Measurements from ENCODE around the gene DPP9. TPM values are rescaled to one million over a fixed set of nuclear protein-coding genes. Genes with fewer than 3 reads are reported as not detected.
A peak's percentile ranks its signal among the peaks of the same experiment; 100 is the strongest.

DPP9 gene
- total and polyA plus RNA-seq, 5 donors from 2014 or later = 14.3 to 93.3 (median 17.7) TPM

DNA sequence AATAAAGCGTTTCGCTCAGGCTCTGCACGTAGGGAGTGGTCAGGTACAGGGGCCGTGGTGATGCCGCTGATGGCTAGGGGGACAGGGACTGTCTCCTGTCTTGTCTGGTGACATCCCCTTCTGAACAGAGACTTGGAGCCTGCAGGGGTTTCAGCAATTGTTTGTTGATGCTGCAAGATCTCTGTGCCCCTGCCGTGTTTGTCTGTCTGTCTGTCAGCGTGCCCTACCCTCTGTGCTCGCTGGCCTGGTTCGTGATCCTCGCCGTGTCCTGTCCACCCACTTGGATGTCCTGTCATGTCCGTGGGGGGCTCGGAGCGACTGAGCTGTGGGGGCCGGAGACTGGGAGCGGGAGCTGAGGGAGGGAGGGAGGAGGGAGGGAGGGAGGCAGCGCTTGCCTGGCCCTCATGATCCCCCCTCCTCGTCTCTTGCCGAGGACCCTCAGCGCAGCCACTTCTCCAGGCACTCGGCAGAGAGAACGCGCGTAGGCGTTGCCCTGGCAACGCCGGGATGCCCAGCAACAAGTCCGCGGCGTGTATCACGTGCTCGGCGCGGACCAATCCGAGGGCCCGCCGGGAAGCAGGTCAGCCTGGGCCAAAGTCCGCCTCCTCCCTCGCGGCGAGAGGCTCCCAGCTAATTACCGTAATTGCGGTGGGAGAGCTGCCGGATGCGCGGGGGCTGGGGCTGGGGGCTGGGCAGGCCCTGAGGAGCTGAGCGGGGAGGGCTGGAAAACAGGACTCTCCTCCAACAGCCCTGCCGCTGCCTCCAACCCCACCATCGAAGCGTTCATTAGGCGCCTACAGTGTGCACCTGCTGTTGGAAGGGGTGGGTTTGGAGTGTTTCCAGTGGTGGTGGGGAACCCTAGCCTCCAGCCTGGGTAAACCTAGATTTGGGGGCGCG is 36.0 kb upstream of the DPP9 start:
- peak overlapping the region in 3 of 4 donors; percentile 15 to 63 (median 60) for H3K4me3 Mint-ChIP-seq
- H3K27me3 Mint-ChIP-seq = peaks cover 32% of the 10 kb centered on the region

DNA sequence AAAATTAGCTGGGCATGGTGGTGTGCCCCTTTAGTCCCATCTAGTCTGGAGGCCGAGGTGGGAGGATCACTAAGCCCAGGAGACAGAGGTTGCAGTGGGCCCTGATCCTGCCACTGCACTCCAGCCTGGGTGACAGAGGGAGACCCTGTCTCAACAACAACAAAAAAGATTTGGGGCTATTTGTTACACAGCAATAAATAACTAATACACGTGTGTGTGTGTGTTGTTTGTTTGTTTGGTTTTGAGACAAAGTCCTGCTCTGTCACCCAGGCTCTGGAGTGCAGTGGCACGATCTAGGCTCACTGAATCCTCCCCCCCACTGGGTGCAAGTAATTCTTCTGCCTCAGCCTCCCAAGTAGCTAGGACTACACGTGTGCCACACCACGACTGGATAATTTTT is 35.0 kb upstream of the DPP9 start:
- no peaks in the 10 kb centered on the region for H3K9me3 ChIP-seq (ENCODE audit: control insufficient read depth in 2 of 2, low read length in 2 of 2)
- no peak for DNase-seq
- H3K4me1 ChIP-seq (ENCODE audit: control insufficient read depth, insufficient read depth, low read length, poor library complexity, severe bottlenecking) = peaks cover 13% of the 10 kb centered on the region
- no peak for ATAC-seq (ENCODE audit: low read depth in 2 of 2)
- no peaks in the 10 kb centered on the region for H3K36me3 Mint-ChIP-seq
- H3K27ac Mint-ChIP-seq = no peak overlapping the region
- H3K4me3 ChIP-seq (ENCODE audit: low read depth, low read length) = no peak overlapping the region
- peaks cover 3% of the 10 kb centered on the region for H3K27me3 ChIP-seq (ENCODE audit: control insufficient read depth, insufficient read depth, low read length)
- H3K4me3 Mint-ChIP-seq = no peak overlapping the region
- no peak overlapping the region for H3K27ac ChIP-seq (ENCODE audit: insufficient read depth, low read length, poor library complexity, severe bottlenecking)
- peaks cover 3 to 13% (median 5%) of the 10 kb centered on the region in 4 donors for H3K4me1 Mint-ChIP-seq
- H3K27me3 Mint-ChIP-seq = peaks cover 25% of the 10 kb centered on the region
- no peaks in the 10 kb centered on the region for H3K36me3 ChIP-seq (ENCODE audit: control insufficient read depth, insufficient read depth, low read length)
- no peaks in the 10 kb centered on the region for H3K9me3 Mint-ChIP-seq

More for the DNA sequence above, 36.0 kb upstream of the DPP9 start:
- Histone ChIP-seq H3K9me3 (ENCODE audit: control insufficient read depth in 2 of 2, low read length in 2 of 2) (no peaks in the 10 kb centered on the region), H3K4me1 (ENCODE audit: control insufficient read depth, insufficient read depth, low read length, poor library complexity, severe bottlenecking) (peaks cover 13% of the 10 kb centered on the region), H3K27ac (ENCODE audit: insufficient read depth, low read length, poor library complexity, severe bottlenecking) (no peak overlapping the region), H3K36me3 (ENCODE audit: control insufficient read depth, insufficient read depth, low read length) (no peaks in the 10 kb centered on the region), H3K27me3 (ENCODE audit: control insufficient read depth, insufficient read depth, low read length) (peaks cover 3% of the 10 kb centered on the region), H3K4me3 (ENCODE audit: low read depth, low read length) (peak overlapping the region; percentile 26)
- H3K4me1 Mint-ChIP-seq = peaks cover 3 to 13% (median 5%) of the 10 kb centered on the region in 4 donors
- DNase-seq (peak; percentile 44 to 68 (median 46)), ATAC-seq (ENCODE audit: low read depth in 2 of 2) (peak; percentile 58 to 70)
- no peaks in the 10 kb centered on the region for H3K9me3 Mint-ChIP-seq
- no peaks in the 10 kb centered on the region for H3K36me3 Mint-ChIP-seq
- no peak overlapping the region for H3K27ac Mint-ChIP-seq

DNA sequence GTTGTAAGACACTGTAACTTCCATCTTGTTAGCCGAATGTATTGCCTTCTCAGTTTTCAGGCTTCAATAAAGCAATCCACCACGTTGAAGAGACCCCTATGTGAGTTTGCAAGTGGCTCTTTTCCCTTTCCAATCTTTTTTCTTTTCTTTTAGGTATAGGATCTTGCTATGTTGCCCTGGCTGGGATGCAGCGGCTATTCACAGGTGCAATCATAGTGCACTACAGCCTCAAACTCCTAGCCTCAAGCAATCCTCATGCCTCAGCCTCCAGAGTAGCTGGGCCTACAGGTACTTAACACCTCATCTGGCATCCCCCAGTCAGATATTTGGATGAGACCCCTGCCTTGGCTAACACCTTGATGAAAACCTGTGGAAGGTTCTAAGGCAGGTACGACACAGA is 34.4 kb upstream of the DPP9 start:
- no peaks in the 10 kb centered on the region for H3K9me3 Mint-ChIP-seq
- Histone ChIP-seq H3K27me3 (ENCODE audit: control insufficient read depth, insufficient read depth, low read length) (peaks cover 3% of the 10 kb centered on the region), H3K9me3 (ENCODE audit: control insufficient read depth in 2 of 2, low read length in 2 of 2) (no peaks in the 10 kb centered on the region), H3K36me3 (ENCODE audit: control insufficient read depth, insufficient read depth, low read length) (no peaks in the 10 kb centered on the region), H3K27ac (ENCODE audit: insufficient read depth, low read length, poor library complexity, severe bottlenecking) (no peak overlapping the region), H3K4me3 (ENCODE audit: low read depth, low read length) (no peak overlapping the region), H3K4me1 (ENCODE audit: control insufficient read depth, insufficient read depth, low read length, poor library complexity, severe bottlenecking) (peaks cover 13% of the 10 kb centered on the region)
- ATAC-seq (ENCODE audit: low read depth in 2 of 2) (no peak), DNase-seq (no peak)
- H3K4me1 Mint-ChIP-seq = peaks cover 3 to 13% (median 5%) of the 10 kb centered on the region in 4 donors
- no peak overlapping the region for H3K4me3 Mint-ChIP-seq
- no peaks in the 10 kb centered on the region for H3K36me3 Mint-ChIP-seq
- no peak overlapping the region for H3K27ac Mint-ChIP-seq
- H3K27me3 Mint-ChIP-seq = peaks cover 25% of the 10 kb centered on the region

GRCh38 chr19:4755459-4755858 is 31.8 kb upstream of the DPP9 start:
- H3K36me3 ChIP-seq (ENCODE audit: control insufficient read depth, insufficient read depth, low read length) = no peaks in the 10 kb centered on the region
- H3K4me1 ChIP-seq (ENCODE audit: control insufficient read depth, insufficient read depth, low read length, poor library complexity, severe bottlenecking) = peaks cover 13% of the 10 kb centered on the region
- H3K4me3 Mint-ChIP-seq = no peak overlapping the region
- H3K27me3 Mint-ChIP-seq = peaks cover 21% of the 10 kb centered on the region
- ATAC-seq (ENCODE audit: low read depth in 2 of 2) (no peak), DNase-seq (no peak)
- peaks cover 3 to 10% (median 4%) of the 10 kb centered on the region in 4 donors for H3K4me1 Mint-ChIP-seq
- no peaks in the 10 kb centered on the region for H3K27me3 ChIP-seq (ENCODE audit: control insufficient read depth, insufficient read depth, low read length)
- no peak overlapping the region for H3K27ac Mint-ChIP-seq
- no peaks in the 10 kb centered on the region for H3K9me3 Mint-ChIP-seq
- no peaks in the 10 kb centered on the region for H3K9me3 ChIP-seq (ENCODE audit: control insufficient read depth in 2 of 2, low read length in 2 of 2)
- no peak overlapping the region for H3K4me3 ChIP-seq (ENCODE audit: low read depth, low read length)
- no peaks in the 10 kb centered on the region for H3K36me3 Mint-ChIP-seq
- H3K27ac ChIP-seq (ENCODE audit: insufficient read depth, low read length, poor library complexity, severe bottlenecking) = no peak overlapping the region

GRCh38 chr19:4754248-4754647 is 30.6 kb upstream of the DPP9 start:
- ATAC-seq (ENCODE audit: low read depth in 2 of 2) (no peak), DNase-seq (no peak)
- H3K9me3 ChIP-seq (ENCODE audit: control insufficient read depth in 2 of 2, low read length in 2 of 2) = no peaks in the 10 kb centered on the region
- H3K36me3 ChIP-seq (ENCODE audit: control insufficient read depth, insufficient read depth, low read length) = no peaks in the 10 kb centered on the region
- H3K27me3 Mint-ChIP-seq = peaks cover 27% of the 10 kb centered on the region
- no peak overlapping the region for H3K27ac ChIP-seq (ENCODE audit: insufficient read depth, low read length, poor library complexity, severe bottlenecking)
- peaks cover 2% of the 10 kb centered on the region for H3K4me1 ChIP-seq (ENCODE audit: control insufficient read depth, insufficient read depth, low read length, poor library complexity, severe bottlenecking)
- no peak overlapping the region for H3K4me3 Mint-ChIP-seq
- H3K9me3 Mint-ChIP-seq = peaks cover 0 to 1% (median 0%) of the 10 kb centered on the region in 7 donors
- no peaks in the 10 kb centered on the region for H3K27me3 ChIP-seq (ENCODE audit: control insufficient read depth, insufficient read depth, low read length)
- no peaks in the 10 kb centered on the region for H3K36me3 Mint-ChIP-seq
- H3K4me3 ChIP-seq (ENCODE audit: low read depth, low read length) = no peak overlapping the region
- H3K27ac Mint-ChIP-seq = no peak overlapping the region
- H3K4me1 Mint-ChIP-seq = peaks cover 0 to 3% (median 1%) of the 10 kb centered on the region in 4 donors

DNA sequence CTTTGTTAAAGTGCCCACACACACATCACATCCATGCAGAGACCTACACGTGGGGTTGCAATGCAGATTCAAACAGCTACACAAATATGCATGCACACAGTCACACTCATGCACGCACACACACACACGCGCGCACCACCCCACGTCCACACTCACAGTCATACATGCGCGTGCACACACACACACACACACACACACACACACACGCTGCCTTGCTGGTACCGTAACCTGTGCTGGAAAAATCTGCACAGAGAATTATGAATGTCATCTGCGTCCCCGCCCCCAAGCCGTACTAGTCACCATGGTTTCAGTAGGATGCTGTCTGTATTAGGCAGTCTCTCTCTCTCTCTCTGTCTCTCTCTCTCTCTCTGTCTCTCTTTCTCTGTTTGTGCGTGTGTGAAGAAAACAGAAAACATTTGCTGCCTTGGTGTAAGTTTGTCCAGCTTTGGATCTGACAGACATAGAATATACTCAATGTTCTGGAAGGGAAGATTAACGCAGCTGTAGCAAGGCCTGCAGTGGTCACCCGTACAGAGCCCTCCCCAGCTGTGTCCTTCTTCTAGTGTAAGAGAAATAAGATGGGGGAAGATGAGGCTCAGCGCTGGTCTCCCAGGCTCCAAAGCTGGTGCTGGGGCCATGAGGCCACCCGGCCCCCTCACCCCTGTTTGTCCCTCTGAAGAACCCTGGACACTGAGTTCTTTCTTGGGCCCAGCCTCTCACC is 26.4 kb upstream of the DPP9 start:
- no peaks in the 10 kb centered on the region for H3K36me3 ChIP-seq (ENCODE audit: control insufficient read depth, insufficient read depth, low read length)
- H3K4me3 Mint-ChIP-seq = no peak overlapping the region
- H3K27me3 ChIP-seq (ENCODE audit: control insufficient read depth, insufficient read depth, low read length) = no peaks in the 10 kb centered on the region
- no peaks in the 10 kb centered on the region for H3K4me1 Mint-ChIP-seq
- peaks cover 35% of the 10 kb centered on the region for H3K27me3 Mint-ChIP-seq
- no peak overlapping the region for H3K27ac ChIP-seq (ENCODE audit: insufficient read depth, low read length, poor library complexity, severe bottlenecking)
- H3K27ac Mint-ChIP-seq = no peak overlapping the region
- DNase-seq (no peak), ATAC-seq (ENCODE audit: low read depth in 2 of 2) (no peak)
- H3K9me3 ChIP-seq (ENCODE audit: control insufficient read depth in 2 of 2, low read length in 2 of 2) = no peaks in the 10 kb centered on the region
- H3K4me1 ChIP-seq (ENCODE audit: control insufficient read depth, insufficient read depth, low read length, poor library complexity, severe bottlenecking) = no peaks in the 10 kb centered on the region
- H3K36me3 Mint-ChIP-seq = no peaks in the 10 kb centered on the region
- no peak overlapping the region for H3K4me3 ChIP-seq (ENCODE audit: low read depth, low read length)
- H3K9me3 Mint-ChIP-seq = peaks cover 0 to 1% (median 0%) of the 10 kb centered on the region in 7 donors

DNA sequence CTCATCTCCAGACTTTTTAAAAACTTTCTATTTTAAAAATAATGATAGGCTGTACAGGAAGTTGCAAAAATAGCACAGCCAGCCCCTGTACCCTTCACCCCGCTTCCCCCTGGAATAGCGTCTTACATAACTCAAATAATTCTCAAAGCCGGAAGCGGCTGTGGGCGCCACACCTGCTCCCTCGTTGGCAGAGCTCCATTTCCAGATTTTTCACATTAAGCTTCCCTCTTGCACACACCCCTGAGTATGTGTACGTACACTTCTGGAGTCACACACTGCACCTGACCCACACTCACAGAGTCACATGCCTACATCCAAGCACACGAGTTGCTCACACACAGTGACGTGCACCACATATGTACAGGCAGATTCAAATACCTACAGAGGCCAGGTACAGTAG is 24.9 kb upstream of the DPP9 start:
- H3K27ac Mint-ChIP-seq = no peak overlapping the region

More for the DNA sequence above, 24.9 kb upstream of the DPP9 start:
- Histone ChIP-seq H3K9me3 (ENCODE audit: control insufficient read depth in 2 of 2, low read length in 2 of 2) (no peaks in the 10 kb centered on the region), H3K27me3 (ENCODE audit: control insufficient read depth, insufficient read depth, low read length) (no peaks in the 10 kb centered on the region), H3K4me3 (ENCODE audit: low read depth, low read length) (no peak overlapping the region), H3K4me1 (ENCODE audit: control insufficient read depth, insufficient read depth, low read length, poor library complexity, severe bottlenecking) (no peaks in the 10 kb centered on the region), H3K27ac (ENCODE audit: insufficient read depth, low read length, poor library complexity, severe bottlenecking) (no peak overlapping the region), H3K36me3 (ENCODE audit: control insufficient read depth, insufficient read depth, low read length) (no peaks in the 10 kb centered on the region)
- Mint-ChIP-seq H3K9me3 (peaks cover 0 to 1% (median 0%) of the 10 kb centered on the region in 7 donors), H3K4me1 (no peaks in the 10 kb centered on the region), H3K4me3 (no peak overlapping the region), H3K27me3 (peaks cover 39% of the 10 kb centered on the region), H3K36me3 (no peaks in the 10 kb centered on the region)
- DNase-seq (no peak), ATAC-seq (ENCODE audit: low read depth in 2 of 2) (no peak)

All from CD4-positive, CD25-positive, alpha-beta regulatory T cell (primary cell).